Hematopoietic multipotent progenitor cell (in vitro differentiated cells): Measurements from ENCODE around the gene PLA2G4B. TPM values are rescaled to one million over a fixed set of nuclear protein-coding genes. Genes with fewer than 3 reads are reported as not detected.

Experiments
- DNase-seq, 3 donors: peaks; one replicate each; pipeline ENCODE4 v3.0.0-alpha.2; 2011 to 2015; ENCODE audit warnings: low read depth in 2 of 3, low spot score in 2 of 3
- total RNA-seq: library from RNA; depleted of rRNA; stranded (reverse); fragments of >200 nt; gene quantifications from one replicate; pipeline ENCODE4 v1.2.3, GENCODE V29; 2012

Gene PLA2G4B
- total RNA-seq, 1 donor: 1.6 TPM

DNA sequence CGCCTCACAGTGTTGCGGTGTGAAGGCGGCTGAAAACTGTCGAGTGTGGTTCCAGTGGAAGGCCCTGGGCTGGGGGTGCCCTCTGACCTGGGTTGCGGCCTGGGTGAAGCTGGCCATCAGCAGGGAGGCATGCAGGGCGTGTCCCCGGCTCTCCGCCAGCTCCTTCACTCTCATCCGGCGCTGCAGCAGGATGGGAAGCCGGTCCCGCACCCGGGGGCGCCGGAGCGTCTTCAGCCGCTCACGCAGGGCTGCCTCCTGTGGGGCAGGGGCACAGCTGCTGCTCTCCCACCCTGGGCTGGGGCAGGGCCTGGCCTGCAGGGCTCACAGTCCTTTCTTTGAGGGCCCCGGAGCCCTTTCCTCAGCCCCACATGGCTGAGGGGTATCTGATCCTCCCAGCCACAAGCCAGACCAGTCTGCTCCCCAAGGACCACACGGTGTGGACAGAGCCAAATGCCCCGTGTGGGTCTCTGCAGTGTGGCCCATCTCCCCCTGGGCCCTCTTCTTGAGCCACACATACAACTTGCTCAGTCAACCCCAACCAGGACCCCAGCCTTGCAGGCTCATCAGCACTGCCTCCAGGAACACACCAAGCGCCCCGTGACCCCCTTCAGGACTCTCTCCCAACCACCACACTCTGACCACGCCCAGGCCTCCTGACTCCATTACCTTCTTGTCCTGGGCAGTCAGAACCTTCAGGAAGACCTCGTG lies 28.4 kb downstream of the PLA2G4B start:
- no peak for DNase-seq

GRCh38 chr15:41868321-41868720 lies 29.7 kb downstream of the PLA2G4B start:
- DNase-seq: no peak

- no peak for DNase-seq
Observed at GRCh38 chr15:41869770-41870688, 31.4 kb downstream of the PLA2G4B start.

GRCh38 chr15:41870689-41871081 lies 32.0 kb downstream of the PLA2G4B start:
- no peak for DNase-seq

DNA sequence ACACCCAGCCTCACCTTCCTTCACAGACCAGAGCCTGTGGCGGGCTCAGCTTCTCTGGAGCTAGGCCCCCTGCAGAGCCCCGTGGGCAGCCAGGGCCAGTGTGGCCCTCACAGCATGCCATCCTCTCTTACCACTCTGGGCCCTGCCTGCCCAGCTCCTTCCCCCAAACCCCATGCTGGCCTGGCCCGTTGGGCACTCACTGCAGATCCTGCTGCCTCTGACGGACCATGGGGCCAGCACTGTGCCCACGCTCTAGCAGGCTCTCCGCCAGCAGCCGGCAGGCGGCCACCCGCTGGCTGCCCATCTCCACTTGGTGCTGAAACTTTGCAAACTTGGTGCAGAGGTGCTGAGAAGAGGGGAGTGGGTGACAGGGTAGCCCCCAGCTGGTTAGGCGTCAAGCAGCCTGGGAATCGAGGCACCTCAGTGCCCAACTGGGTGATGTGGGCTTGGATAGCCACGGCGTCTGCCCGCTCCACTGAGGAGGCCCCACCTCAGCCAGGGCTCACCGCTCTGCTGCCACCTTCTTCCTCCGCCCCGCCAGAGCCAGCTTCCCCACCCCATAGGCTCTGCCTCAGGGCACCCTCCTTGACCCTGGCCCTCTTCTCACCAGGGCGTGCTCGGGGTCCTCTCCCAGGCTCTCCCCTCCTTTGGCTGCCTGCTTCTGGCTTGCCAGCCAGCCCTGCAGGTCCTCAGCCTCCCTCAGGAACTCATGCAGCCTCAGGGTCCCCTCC lies 32.7 kb downstream of the PLA2G4B start:
- DNase-seq: no peak

DNA sequence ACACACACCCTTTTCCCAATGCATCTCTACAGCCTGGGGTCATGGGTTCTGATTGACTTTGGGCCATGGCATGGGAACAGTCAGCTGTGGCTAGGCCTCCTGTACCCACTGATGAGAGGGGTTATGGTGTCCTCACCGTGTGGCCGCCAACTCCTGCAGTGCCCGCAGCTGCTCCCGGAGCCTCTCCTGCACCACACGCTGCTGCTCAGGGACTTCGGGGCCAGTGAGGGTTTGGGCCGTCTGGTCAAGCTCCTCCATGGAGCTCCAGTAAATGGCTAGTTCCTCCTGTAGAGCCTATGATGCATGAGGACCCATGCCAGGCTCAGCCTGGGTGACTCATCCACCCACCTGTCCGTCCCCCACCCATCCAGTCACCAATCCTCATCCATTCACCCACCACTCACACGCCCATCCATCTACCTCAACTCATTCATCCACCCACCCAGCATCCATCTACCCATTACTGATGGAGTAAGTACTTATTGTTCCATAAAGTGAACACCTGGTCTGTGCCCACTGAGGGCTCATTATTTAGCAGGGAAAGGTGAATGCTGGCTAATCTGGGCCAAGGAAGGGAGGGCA lies 33.6 kb downstream of the PLA2G4B start:
- no peak for DNase-seq

DNA sequence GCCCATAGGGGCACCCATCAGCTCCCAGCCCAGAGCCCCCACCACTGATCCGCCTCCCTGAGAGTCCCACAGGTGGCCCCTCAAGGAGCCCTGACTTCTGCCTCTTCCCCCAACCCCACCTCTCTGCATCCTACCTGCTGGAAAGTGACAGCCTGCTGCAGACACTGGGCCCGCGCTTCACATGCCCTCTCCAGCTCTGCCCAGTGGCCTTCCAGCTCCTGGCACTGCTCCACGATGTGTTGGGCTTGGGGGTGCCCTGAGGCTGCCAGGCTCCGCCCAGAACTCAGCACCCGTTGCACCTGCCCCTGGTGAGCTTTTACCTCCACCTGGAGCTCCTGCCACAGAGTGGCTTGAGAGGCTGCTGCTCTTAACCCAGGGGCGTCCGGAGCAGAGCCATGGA lies 35.1 kb downstream of the PLA2G4B start:
- DNase-seq: no peak

- DNase-seq: no peak
Observed at GRCh38 chr15:41874736-41875135, 36.1 kb downstream of the PLA2G4B start.

GRCh38 chr15:41876007-41876406 lies 37.4 kb downstream of the PLA2G4B start:
- no peak for DNase-seq

DNA sequence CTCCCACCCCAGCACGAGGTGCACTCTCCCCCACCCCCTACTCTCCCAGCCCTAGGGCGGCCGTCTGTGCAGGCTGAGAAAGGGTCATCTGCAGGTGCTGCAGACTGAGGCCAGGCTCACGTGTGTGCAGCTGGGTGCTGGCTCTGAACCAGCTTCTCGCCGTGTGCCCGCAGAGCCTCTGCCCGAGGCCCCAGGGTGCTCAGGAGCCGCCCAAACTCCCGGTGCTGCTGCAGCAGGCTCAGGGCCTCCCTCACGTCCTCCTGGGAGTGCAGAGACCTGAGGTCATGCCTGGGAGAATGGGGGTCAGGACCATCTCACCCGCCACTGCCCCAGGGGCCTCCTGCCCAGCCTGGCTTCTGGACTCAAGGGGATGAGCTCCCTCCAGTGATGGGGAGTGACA lies 38.0 kb downstream of the PLA2G4B start:
- no peak for DNase-seq

DNA sequence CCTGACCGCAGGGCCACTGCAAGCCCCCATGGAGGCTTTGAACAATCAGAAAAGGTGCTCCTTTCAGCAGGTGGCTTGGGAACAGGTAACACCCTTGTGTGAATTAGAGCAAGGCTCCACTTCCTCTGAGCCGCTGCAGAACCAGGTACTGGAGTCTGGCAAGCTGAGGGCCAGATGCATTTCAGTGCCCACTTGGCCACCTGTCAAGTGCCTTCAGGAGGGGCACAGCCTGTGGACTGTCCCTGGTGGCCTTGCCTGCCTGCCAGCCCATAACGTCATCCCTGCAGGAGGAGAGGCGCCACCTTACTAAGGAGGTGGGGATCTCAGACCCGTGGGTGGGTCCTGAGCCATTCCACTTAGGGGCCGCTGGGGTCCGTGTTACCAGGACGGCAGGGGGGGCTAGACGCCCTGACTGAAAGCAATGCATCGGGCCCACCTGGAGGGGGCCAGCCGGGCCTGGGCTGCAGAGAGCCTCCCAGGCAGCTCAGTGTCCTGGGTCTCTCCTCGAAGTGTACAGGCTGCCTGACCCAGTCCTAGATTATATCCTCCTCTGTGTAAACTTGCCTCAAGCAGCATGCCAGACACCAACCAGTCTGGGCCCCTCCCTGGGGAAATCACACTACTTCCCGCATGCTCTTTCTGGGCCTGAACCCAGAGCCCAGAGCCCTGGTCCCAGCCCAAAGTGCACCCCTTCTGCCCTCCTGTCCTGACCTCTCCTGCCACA lies 39.1 kb downstream of the PLA2G4B start:
- no peak for DNase-seq

DNA sequence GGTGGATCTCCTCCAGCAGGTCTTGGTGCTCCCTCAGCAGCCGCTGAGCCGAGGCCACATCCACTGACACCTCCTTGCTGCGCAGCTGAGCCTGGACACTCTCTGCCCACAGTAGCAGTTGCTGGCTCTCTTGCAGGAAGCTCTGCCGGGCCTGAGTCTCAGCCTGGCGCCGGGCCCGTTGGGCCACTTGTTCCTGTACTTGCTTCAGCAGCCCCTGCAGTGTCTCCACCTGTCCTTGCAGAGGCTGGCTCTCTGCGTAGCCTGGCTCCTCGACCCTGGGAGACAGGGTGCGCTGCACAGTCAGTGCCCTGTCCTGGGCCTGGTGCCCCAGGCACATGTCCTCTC lies 39.7 kb downstream of the PLA2G4B start:
- no peak for DNase-seq

DNA sequence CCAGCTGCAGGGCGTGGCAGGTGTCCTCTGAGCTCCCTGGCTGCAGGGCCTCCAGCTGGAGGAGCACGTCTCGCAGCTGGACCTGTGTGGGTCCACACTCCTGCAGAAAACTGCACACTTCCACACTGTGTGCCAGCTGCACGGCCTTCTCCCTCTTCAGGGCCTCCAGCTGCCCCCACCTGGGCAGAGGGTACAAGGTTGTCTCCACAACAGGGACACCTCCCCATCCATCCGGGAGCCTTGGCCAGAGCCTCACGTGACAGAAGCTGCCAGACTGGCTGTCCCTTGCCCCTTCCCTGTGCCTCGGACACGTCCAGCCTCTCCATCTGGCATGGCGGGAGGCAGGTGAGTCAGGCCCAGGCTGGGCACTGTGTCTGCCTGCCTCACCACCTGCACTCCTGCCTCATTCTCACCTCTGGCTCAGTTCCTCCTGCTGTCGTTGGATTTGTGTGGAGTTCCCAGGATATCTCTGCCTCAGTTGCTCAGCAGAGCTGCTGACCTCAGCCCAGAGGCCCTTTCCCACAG lies 40.7 kb downstream of the PLA2G4B start:
- DNase-seq: no peak

- no peak for DNase-seq
Observed at GRCh38 chr15:41880156-41880877, 41.7 kb downstream of the PLA2G4B start.

DNA sequence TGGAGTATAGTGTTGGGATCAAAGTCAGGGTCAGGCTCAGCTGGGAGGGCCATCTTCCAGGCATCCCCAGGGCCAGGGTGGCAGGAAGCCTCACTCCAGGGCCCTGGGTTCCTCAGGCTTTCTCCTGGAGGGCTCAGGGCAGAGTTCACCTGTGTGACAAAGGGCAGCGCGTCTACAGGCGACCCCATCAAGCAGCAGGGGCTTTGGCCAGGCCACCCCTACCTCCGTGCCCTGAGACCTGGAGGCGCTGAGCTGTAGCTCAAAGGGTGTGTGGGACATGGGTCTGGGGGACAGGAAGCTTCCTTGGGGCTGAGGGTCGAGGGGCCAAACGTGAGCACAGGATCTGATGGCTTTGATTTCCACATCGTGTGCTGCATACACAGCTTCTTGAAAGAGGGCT lies 42.4 kb downstream of the PLA2G4B start:
- no peak for DNase-seq

GRCh38 chr15:41881550-41881919 lies 42.9 kb downstream of the PLA2G4B start:
- DNase-seq: no peak

DNA sequence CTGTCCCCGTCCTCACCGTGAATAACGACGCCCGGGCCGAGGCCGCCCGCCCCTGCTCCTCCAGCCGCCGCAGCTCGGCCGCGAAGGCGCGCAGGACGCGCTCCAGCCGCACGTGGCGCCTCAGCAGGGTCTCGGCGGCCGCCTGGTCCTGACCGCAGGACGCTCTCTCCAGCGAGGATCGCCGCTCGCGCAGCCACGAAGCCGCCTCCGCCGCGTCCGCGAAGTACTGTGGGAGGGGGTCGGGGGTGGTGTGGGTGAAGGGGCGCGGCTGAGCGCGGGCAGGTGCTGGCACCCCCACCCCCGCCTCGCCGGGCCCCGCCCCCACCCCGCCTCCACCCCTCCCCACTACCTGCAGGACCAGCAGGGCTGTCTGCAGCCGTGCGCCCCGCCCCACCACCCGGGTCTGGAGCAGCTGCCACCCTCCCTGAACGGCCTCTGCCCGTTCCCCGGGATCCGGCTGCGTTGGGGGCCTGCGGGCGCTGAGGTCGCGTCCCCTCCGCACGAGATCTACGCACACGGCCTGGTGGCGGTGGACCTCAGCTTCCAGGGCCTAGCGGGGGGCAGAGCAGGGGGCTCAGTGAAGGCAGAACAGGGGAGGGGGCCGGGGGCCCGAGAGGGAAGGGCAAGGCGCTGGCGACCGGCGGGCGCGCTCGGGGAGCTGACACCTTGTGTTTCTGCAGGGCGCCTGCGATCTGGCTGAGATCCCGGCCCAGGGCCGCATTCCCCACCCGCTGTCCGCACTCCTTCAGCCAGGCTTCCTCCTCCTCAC lies 43.5 kb downstream of the PLA2G4B start:
- DNase-seq: peak in 1 of 3 donors; percentile 25

DNA sequence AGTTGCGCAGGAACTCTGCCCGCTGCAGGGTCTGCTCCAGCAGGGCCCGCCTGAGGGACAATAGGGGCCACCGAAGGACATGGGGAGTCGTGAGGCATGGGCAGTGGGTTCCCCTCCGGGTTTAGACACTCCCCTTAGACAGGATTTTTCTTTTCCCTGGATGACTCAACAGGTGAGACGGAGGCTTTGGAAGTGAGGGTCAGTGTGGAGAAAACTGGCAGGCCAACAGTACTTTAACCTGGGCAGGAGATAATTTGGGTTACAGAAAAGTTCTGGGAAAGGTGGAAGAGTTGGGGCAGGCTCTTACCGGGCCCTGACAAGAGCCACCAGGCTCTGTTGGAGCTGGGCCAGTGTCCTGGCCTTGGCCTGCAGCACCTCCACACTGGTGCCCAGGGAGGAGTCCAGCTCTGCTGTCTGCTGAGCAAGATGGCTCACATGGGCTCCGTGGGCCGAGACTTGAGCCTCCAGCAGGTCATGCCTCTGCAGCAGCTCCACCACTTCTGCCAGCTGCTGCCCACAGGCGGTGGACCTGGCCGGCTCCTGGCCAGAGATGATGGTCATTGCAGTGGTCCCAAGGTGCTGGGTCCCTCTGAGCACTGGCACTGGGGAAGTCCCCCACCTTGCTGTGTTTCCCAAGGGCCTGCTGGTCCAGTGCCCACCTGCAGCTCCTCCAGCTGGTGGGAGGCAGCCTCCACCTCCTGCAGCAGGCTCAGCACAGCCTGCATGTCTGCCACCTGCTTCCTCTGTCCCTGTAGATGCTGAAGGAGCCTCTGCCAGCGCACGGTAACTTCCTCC lies 44.2 kb downstream of the PLA2G4B start:
- peak in 2 of 3 donors; percentile 57 to 73 for DNase-seq
